ENCODE data around the gene PITX1.

DNA sequence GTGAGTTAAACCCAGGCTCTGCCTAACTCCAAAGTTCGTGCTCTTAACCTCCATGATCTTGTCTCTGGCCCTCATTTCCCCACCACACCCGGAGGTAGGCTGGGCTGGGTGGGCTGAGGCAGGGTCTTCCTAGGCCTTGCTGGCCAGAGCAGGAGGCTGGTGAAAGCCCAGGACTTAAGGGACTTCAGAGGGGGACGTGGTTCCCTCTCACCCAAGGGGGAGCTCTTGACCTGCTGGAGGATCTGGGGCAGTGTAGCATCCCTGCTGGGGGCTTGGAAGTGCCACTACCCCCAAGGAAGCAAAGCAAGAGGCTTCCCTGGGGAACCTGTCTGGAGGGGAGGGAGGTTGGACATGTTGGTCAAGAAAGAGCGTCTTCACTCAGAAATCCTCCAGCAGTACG, 14.7 kb downstream of the PITX1 start:
- TF ChIP-seq ZNF274 (IDR thresholded peaks at IDR 0.05; ENCODE audit: low read depth, low read length) (no peak), YY1 (IDR thresholded peaks at IDR 0.05; ENCODE audit: insufficient read depth, insufficient read length) (no peak)
